T47D (cell line): ENCODE data around the gene GLRA2.
"Not testable (repeated sequence)": the region's sequence is repeated elsewhere in the genome, so short reads cannot be mapped to it uniquely, and the experiment has no call there.

ENCODE experiments used
- DNase-seq, 2 experiments: peaks; one replicate each; pipeline versions ENCODE4 v3.0.0 to v3.0.0-alpha.2; 2011 to 2012; ENCODE audit warnings: low read depth in 1 of 2, low spot score in 1 of 2
- JUND ChIP-seq: IDR thresholded peaks from 2 replicates; pipeline ENCODE4 v1.6.1; 2012; ENCODE audit warnings: low read depth
- in situ Hi-C: cut with HindIII; loops from 2 replicates; pipeline ENCODE4 v1.10.0; 2016; ENCODE audit warnings: low sequenced_read_pairs, low pct_unique_long_range_greater_than_20kb

The GLRA2 gene

DNA sequence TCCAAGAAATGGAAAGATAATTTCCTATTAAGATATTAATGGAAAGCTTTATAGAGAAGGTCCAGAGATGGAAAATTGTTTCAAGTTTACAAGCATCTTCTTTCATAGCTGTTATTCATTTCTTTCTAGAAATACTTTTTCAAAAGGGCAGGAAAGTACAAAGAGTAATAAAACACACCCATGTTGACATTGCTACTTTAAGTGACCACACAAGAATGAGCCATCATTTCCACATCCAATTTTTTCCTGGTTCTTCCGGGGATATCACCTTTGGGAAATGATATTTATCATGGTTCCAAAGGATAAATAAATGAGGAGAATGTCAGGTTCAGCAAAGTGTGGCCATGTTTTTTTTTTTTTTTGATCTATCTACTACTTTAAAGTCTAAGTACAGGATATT is 4.5 kb downstream of the GLRA2 start:
- no peak for TF ChIP-seq JUND
- in situ Hi-C loops = no loop called here
- no peak for DNase-seq

DNA sequence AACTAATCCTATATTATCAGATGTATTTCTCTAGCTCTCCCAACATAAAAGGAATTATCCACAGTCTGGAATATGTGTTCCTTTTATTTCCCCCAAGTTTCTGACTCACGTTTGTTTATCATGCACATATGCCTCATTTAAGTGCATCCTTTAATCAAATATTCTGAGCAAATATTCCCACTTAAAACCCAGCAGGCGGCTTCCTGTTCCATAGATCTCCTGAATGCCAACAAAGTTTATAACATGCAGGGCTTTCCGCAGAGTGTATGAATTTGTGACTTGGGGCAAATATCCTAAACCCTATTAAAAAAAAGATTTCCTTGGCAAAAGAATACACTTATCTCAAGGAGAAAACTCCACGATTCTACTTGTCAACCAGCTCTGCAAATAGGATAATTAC is 16.9 kb downstream of the GLRA2 start:
- in situ Hi-C loops = no loop called here
- TF ChIP-seq JUND = no peak
- DNase-seq = no peak

DNA sequence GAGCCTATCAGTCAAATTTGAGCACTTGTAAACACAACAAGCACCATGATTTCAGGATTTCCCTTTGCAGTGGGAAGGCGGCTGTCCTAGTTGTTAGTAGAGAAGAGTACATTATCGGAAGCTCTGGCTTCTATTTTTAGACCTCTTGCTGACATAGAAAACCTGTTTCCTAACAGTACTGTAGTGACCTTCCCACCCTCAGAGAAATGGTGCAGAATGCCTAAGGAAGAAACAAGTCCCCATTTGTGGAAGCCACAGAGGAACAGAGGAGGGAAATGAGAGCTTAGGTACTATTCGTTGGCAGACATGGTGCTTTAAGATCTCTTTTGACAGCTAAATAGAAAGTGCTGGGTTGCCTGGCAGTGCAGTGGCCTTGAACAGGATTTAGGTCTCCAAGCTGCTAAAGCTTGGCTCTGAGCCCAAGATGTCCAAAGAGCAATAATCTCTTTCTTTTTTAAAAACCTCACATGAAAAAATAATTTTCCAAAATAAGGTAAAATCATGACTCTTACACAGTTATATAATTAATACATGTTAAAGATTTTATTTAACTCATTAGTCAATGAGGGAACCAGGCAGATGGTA is 24.9 kb downstream of the GLRA2 start:
- in situ Hi-C loops = no loop called here
- DNase-seq = no peak
- TF ChIP-seq JUND = no peak

DNA sequence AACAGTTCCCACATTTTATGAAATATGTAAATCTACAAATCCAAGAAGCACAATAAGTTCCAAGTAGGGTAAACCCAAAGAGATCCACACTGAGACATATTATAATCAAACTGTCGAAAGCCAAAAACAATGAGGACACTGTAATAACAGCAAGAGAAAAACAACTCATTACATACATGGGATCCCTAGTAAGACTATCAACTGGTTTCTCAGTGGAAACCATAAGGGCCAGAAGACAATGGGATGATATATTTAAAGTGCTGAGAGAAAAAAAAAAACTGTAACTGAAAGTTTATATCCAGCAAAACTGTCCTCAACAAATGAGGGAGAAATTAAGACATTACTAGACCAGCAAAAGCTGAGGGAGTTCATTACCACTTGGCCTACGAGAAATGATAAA is 34.7 kb downstream of the GLRA2 start:
- in situ Hi-C loops = no loop called here
- DNase-seq = no peak
- no peak for TF ChIP-seq JUND

DNA sequence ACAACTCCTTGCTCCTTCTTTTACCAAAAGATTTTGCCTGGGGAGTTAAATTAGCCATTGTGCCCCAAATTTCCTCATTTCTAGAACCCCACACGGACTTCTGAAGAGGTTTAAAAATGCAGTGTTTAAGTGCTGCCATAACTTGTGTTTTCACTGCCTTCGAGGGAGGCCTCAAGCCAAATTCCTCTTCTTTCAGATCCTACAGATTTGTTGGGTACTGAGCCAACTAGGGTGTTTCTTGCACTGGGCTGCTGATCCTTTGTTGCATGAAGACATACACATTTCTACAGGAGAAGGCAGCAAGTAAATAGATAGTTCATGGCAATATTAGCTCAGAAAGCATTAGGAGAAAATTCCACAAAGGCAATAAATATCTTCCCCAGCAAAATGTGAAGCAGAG is 43.8 kb downstream of the GLRA2 start:
- in situ Hi-C loops = no loop called here

DNA sequence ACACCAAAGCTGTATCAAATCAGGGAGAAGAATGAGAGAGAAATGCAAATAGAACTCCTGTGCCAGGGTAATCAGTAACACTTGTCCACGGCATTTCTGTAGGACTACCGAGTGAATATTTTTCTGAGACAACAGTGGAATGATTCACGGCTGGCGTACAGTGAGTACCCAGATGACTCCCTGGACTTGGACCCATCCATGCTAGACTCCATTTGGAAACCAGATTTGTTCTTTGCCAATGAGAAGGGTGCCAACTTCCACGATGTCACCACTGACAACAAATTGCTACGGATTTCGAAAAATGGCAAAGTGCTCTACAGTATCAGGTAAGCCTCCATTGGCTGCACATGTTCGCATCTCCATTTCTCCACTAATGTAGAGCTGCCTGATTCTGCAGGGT is 51.7 kb downstream of the GLRA2 start:
- DNase-seq = no peak
- no peak for TF ChIP-seq JUND
- in situ Hi-C loops = no loop called here

More for the DNA sequence above, 43.8 kb downstream of the GLRA2 start:
- no peak for TF ChIP-seq JUND
- DNase-seq = peak in 1 of 2 experiments; percentile 34

DNA sequence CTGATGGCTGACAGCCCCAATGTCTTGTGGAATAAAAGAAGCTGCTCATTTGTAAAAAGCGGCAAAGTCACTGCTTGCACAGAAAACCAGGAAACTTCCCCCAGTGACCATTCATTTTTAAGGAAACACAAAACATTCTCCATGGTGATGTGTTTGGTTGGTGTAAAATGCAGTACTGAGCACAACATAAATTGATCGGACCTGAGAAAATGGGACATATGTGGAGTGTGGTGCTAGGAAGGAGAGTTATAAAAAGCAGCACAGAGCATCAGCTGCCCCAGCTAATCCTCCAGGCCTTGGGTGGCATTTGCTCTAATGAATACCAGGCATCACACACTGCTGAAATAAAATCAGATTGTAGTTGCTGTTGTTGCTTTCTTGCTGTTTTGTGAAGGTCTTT is 55.2 kb downstream of the GLRA2 start:
- in situ Hi-C loops = no loop called here
- TF ChIP-seq JUND = no peak

DNA sequence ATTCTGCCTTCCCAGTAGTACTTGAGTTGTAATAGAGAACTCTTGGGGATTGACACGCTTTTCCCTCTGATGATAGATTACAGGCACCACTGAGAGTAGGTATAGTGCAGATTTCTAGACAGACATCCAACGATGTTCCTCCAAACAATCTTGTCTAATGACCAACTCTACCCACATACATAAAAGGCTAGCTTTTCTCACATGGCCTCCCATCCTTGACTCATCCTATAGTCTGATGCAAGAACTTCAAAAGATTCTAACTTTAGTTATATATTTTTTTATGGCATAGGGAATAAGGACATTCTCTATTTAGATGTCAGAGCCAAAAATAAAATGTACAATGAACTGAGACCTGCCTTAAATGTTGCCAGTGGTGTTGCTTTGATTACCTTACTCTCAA is 60.9 kb downstream of the GLRA2 start:
- TF ChIP-seq JUND = no peak
- in situ Hi-C loops = no loop called here
- DNase-seq = no peak

More for the DNA sequence above, 55.2 kb downstream of the GLRA2 start:
- no peak for DNase-seq

- in situ Hi-C loops = no loop called here
- DNase-seq = no peak
- no peak for TF ChIP-seq JUND
Measured at GRCh38 chrX:14590693-14591424, 61.5 kb downstream of the GLRA2 start.

GRCh38 chrX:14591976-14592375 is 62.6 kb downstream of the GLRA2 start:
- in situ Hi-C loops = no loop called here
- DNase-seq = no peak
- no peak for TF ChIP-seq JUND

DNA sequence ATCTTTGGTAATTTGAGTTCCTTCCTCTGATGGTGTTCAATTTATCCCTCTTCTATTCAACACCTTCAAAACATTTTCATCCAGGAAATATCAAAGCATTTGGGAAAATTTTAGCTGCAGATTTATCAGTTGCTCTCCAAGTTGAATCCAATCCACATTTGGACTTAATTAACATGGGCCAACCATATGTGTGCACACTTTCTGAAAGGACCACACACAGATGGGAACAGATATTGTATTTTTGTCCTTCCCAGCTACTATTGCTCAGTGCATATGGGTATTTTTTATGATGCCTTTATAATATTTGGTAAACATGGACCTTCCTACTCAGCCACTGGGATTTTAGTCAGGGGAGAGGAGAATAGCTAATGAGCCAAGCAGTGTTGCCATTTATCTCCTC is 65.2 kb downstream of the GLRA2 start:
- in situ Hi-C loops = no loop called here
- no peak for TF ChIP-seq JUND
- DNase-seq = no peak

GRCh38 chrX:14598330-14598729 is 69.0 kb downstream of the GLRA2 start:
- no peak for DNase-seq
- no peak for TF ChIP-seq JUND

DNA sequence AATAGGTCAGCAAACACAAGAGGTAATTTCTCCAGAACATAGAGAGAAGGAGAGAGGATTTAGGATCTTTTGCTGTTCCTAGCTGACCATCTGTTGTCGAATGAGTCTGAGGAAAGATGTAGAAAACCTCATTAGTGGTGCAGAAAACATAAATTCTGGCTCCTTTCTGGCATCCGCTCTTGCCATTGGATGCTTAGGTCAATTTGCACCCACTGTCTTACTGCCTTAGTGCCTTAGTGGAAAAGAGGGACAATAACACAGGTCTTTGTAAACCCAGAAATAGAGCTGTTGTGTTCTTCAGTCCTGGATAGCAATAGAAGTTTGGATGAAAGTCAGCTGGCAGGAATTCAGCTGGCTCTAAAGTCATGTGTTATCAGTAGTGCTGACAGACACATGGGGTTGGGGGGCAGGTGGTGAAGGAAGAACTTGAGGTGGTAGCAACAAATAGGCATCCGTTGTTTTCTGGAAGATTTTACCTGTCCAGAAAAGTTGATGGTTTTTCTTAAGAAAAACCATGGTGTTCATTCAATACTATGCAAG is 78.2 kb downstream of the GLRA2 start:
- no peak for TF ChIP-seq JUND
- in situ Hi-C loops = no loop called here
- DNase-seq = no peak

More at GRCh38 chrX:14598330-14598729, 69.0 kb downstream of the GLRA2 start:
- in situ Hi-C loops = no loop called here

DNA sequence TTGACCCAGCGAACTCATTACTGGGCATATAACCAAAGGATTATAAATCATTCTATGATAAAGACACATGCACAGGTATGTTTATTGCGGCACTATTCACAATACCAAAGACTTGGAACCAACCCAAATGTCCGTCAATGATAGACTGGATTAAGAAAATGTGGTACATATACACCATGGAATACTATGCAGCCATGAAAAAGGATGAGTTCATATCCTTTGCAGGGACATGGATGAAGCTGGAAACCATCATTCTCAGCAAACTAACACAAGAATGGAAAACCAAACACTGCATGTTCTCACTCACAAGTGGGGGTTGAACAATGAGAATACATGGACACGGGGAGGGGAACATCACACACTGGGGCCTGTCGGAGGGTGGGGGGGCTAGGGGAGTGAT is 83.1 kb downstream of the GLRA2 start:
- in situ Hi-C loops, DNase-seq: not testable (repeated sequence)
